Inflammatory macrophage treated with lipopolysaccharide for 1 hour (primary cell): ENCODE results near the gene FA2H.

Experiments used
- DNase-seq, 2 donors: peaks; one replicate each; pipeline ENCODE4 v3.0.0-alpha.2; 2020 to 2022

FA2H gene

DNA sequence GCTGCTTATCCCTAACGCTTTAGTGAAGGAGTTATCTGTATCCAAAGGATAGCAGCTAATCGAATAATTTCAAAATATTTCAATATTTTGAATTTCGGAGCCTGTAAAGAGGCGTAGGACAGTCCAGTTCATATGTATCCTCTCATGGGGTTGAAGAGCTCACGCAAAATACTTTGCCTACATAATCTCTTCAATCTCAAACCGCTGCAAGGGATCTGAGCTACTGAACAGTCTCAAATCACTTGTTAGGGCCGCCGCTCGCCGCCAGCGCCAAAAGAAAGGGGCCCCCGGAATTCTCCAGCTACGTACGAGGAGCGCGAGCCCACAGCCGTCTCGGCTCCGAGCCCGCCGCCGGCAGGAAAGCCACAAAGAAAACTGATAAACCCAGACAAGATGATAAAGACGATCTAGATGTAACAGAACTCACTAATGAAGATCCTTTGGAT is 107.3 kb downstream of the FA2H start:
- peak in 1 of 2 donors; percentile 19 for DNase-seq

GRCh38 chr16:74666425-74667254 is 108.0 kb downstream of the FA2H start, which contains the start of gene RFWD3:
RFWD3 (minus strand) TSS chr16:74666877; CDS start chr16:74661449, 5,428 bp downstream.
- DNase-seq: peak; percentile 98 to 99

DNA sequence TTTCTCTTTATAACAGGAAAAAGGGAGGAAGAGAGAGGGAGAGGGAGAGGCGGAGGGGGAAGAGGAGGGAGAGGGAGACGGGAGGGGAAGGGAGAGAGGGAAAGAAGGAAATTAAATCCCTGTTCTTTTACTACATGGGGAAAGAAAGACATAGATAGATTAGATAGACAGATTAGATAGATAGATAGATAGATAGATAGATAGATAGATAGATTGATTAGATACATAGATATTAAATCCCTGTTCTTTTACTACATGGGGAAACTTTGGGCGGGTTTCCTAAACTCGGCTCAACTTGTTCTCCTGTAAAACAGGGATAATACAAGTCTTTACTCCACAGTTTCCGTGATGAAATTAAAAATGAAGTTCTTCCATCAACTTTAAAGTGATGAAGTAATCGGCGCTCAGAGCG is 108.6 kb downstream of the FA2H start:
- no peak for DNase-seq
